A549 (cell line): Measurements from ENCODE around the gene TRAPPC4.

Experiments
- EHMT2 ChIP-seq: fragments of 200-600 bp; sonication (generic); IDR thresholded peaks from 2 replicates; pipeline ENCODE4 v1.6.1; 2016; ENCODE audit warnings: antibody characterized with exemption, low read depth, mild to moderate bottlenecking, moderate library complexity
- EP300 ChIP-seq, 2 experiments: fragments of >200 bp; sonication (Bioruptor Twin); formaldehyde crosslinking; IDR thresholded peaks; 2 replicates in 1 of 2; 3 replicates in 1 of 2; pipeline ENCODE4 v1.6.1; 2016 to 2017
- RCOR1 ChIP-seq: fragments of 150-350 bp; IDR thresholded peaks from 2 replicates; pipeline ENCODE4 v1.6.1; 2014; ENCODE audit warnings: antibody characterized with exemption, low read length, low read depth
- ZFP36 ChIP-seq: fragments of 450-650 bp; IDR thresholded peaks from 2 replicates; pipeline ENCODE4 v1.6.1; 2014; ENCODE audit warnings: borderline replicate concordance; ENCODE audit not compliant: partially characterized antibody
- TF ChIP-seq, protein P1 (sequence below): fragments of >200 bp; sonication (Bioruptor Twin); formaldehyde crosslinking; IDR thresholded peaks from 3 replicates; pipeline ENCODE4 v1.5.1; 2016
- TF ChIP-seq, protein P2 (sequence below): fragments of 200-600 bp; sonication (generic); IDR thresholded peaks from 2 replicates; pipeline ENCODE4 v1.6.1; 2016; ENCODE audit warnings: antibody characterized with exemption, mild to moderate bottlenecking, moderate library complexity

DNA sequence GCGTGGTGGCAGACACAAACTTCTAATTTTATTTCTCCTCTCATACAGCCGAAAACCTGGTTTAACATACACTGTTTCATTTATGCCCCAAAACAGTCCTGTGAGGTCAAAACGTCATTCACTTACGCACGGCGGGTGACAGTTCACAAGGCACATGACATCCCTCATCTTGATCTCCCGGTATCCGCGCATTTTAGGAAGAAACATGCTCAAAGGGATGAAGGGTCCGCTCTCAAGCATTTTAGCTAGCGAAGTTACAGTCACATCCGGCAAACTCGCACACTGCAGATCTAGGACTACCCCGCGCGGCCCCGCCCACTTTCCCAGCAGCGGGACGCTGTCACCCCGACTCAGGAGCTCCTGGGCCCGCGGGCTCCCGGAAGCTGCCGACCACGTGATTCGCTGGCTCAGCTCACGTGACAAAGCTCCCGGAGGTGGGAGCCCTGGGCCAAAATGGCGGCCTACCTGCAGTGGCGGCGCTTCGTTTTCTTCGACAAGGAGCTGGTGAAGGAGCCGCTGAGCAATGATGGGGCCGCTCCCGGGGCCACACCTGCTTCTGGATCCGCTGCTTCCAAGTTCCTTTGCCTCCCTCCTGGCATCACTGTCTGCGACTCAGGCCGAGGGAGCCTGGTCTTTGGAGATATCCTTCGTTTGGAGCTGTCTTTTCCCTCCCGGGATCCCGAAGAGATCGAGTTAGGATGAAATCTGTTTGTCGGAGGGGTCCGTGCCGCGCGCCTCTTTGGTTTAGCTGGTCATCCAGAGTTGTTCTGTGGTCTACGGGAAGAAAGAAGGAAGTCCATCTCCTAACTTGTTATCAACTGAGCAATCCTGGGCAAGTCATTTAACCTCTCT, 49.0 kb downstream of the TRAPPC4 start, which contains the start of gene VPS11:
- no peak for TF ChIP-seq EHMT2
- TF ChIP-seq, protein P1, sequence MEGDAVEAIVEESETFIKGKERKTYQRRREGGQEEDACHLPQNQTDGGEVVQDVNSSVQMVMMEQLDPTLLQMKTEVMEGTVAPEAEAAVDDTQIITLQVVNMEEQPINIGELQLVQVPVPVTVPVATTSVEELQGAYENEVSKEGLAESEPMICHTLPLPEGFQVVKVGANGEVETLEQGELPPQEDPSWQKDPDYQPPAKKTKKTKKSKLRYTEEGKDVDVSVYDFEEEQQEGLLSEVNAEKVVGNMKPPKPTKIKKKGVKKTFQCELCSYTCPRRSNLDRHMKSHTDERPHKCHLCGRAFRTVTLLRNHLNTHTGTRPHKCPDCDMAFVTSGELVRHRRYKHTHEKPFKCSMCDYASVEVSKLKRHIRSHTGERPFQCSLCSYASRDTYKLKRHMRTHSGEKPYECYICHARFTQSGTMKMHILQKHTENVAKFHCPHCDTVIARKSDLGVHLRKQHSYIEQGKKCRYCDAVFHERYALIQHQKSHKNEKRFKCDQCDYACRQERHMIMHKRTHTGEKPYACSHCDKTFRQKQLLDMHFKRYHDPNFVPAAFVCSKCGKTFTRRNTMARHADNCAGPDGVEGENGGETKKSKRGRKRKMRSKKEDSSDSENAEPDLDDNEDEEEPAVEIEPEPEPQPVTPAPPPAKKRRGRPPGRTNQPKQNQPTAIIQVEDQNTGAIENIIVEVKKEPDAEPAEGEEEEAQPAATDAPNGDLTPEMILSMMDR, result no peak
- no peak for TF ChIP-seq RCOR1
- TF ChIP-seq EP300 (IDR thresholded peaks at IDR 0.05), result no peak
- TF ChIP-seq, protein P2, sequence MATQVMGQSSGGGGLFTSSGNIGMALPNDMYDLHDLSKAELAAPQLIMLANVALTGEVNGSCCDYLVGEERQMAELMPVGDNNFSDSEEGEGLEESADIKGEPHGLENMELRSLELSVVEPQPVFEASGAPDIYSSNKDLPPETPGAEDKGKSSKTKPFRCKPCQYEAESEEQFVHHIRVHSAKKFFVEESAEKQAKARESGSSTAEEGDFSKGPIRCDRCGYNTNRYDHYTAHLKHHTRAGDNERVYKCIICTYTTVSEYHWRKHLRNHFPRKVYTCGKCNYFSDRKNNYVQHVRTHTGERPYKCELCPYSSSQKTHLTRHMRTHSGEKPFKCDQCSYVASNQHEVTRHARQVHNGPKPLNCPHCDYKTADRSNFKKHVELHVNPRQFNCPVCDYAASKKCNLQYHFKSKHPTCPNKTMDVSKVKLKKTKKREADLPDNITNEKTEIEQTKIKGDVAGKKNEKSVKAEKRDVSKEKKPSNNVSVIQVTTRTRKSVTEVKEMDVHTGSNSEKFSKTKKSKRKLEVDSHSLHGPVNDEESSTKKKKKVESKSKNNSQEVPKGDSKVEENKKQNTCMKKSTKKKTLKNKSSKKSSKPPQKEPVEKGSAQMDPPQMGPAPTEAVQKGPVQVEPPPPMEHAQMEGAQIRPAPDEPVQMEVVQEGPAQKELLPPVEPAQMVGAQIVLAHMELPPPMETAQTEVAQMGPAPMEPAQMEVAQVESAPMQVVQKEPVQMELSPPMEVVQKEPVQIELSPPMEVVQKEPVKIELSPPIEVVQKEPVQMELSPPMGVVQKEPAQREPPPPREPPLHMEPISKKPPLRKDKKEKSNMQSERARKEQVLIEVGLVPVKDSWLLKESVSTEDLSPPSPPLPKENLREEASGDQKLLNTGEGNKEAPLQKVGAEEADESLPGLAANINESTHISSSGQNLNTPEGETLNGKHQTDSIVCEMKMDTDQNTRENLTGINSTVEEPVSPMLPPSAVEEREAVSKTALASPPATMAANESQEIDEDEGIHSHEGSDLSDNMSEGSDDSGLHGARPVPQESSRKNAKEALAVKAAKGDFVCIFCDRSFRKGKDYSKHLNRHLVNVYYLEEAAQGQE, result no peak
- TF ChIP-seq ZFP36, result no peak
